ENCODE measurements around the gene RAB11FIP4. TPM values are rescaled to one million over a fixed set of nuclear protein-coding genes. Genes with fewer than 3 reads are reported as not detected.
A peak's percentile ranks its signal among the peaks of the same experiment; 100 is the strongest.

RAB11FIP4 gene
- total RNA-seq, 1 donor from 2014 or later = 2.7 TPM

- DNase-seq = no peak
These were observed 95.7 kb downstream of the RAB11FIP4 start for GRCh38 chr17:31487063-31487647.

DNA sequence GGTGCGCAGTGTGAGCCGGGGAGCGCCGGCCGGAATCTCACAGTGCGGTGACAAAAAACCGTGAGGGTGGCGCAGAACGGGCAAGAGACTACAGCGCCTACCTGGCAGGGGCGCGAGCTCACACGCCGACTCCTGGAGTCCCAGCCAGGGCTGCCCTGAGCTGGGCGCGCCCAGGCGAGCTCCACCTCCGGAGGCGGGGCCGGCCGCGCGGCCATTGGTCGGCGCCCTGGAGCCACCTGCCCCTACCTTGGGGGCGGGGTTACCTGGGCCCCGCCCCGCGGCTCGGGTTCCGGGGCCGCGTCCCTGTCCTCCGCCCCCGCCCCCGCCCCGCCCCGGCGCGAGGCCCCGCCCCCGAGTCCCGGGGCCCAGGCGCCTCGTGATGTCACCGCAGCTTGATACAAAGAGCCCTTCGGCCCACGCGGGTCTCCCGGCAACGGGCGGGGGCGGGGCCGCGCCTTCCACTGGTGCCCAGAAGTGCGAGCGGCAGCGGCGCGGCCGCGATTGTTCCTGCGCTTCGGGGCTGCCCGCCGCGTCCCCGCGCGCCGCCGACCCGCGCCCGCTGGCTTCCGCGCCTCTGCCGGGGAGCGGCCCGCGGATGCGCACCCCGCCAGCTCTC lies 96.3 kb downstream of the RAB11FIP4 start:
- DNase-seq = peak; percentile 77

DNA sequence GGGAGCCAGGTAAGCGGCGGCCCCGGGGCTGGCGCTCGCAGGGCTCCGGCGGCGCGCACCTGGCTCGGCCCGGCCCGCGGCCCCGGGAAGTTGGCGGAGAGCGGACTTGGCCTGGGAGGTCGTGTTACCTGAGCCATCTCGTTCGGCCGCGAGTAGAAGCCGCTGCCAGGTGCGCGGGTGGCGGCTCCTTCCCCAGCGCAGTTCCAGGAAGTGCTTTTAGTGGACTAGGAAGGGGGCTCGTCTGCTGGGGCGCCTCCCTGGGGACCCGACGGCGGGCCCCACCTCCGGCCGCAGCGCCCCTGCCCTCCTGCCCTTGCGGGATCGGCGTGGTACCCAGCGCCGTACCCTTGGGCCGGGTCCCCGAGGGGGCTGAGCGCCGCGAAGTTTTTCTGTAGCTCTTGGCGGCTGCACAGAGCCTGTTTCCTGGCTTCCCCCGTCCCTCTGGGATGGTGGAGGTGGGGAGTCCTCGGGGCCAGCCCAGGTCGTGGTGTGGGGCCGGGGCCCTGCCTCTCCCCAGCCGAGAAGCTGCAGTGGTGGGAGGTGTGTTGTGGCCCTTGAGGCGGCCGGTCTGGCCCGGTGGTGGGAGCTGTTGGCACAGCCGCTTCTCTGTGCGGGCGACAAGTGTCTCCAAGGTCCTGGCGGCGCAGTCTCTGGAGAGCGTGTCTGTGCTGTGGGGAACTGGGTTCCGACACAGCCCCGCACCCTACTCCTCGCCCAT lies 96.9 kb downstream of the RAB11FIP4 start:
- no peak for DNase-seq

DNA sequence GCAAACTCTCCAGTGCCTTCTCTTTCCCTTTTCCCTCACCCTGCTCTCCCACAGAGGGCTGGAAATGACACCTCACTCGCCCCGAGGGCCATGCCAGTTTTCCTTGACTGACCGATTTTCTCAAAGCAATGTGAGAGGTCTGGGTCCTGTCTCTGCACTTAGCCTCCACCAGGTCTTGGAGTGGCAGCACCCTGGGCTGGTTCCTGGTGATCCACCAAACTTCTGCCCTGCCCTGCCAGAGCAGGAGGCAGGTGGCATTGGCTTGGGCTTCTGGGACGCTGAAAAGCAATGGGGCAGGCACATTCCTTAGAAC lies 97.5 kb downstream of the RAB11FIP4 start:
- DNase-seq = no peak

GRCh38 chr17:31489295-31490018 lies 98.0 kb downstream of the RAB11FIP4 start:
- DNase-seq = no peak

DNA sequence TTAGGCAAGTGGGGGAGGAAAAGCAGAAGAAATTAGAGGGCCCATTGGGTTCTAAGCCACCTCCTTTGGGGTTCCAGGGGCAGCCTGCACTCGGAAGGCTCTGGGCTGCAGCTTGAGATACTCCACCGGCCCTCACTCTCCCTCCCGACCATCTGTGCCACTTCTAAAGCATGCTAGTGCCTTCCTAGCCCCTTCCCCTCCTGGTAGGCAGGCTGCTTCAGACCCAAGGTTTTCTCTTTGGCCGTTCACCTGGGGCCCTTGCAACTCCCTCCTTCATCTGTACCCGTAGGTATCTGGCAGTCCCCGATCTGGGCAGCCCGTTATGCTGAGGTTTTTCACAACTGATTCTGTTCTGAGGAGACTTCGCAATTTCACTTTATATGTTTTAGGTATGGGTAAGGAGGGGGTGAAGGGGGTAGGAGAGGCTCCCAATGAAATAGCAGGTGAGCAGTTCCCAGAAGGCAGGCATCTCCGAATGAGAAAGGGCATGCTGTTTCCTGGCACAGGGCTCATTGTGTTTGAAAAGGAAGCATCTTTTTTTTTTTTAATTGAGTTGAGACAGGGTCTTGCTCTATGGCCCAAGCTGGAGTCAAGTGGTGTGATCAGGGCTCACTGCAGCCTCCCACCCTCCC lies 98.7 kb downstream of the RAB11FIP4 start:
- DNase-seq = no peak

DNA sequence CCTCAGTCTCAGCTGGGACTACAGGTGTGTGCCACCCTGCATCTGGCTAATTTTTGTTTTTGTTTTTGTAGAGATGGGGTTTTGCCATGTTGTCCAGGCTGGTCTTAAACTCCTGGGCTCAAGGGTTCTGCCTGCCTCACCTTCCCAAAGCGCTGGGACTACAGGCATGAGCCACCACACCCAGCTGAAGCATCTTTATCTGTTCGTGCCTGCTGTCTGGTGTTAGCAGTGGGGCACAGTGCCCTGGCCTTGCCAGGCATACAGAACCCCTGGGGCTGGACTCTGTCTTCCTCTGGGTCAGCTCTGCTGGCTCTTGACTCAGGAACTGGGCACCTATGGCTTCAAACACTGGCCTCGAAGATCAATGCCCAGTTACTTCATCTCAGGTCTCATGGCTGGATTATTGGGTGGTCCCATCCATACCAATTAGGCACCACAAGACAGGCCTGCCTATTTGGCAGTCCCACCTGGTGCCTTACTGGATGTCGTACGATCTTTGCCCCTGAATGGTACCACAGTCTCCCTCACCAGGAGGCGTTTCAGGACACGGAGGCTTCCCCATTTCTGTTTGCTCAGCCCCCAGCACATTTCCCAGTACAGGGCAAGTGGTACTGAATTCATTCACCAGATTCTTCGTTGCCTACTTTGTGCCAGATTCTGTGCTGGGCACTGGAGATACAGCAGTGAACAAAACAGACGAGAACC lies 99.3 kb downstream of the RAB11FIP4 start:
- DNase-seq = no peak

DNA sequence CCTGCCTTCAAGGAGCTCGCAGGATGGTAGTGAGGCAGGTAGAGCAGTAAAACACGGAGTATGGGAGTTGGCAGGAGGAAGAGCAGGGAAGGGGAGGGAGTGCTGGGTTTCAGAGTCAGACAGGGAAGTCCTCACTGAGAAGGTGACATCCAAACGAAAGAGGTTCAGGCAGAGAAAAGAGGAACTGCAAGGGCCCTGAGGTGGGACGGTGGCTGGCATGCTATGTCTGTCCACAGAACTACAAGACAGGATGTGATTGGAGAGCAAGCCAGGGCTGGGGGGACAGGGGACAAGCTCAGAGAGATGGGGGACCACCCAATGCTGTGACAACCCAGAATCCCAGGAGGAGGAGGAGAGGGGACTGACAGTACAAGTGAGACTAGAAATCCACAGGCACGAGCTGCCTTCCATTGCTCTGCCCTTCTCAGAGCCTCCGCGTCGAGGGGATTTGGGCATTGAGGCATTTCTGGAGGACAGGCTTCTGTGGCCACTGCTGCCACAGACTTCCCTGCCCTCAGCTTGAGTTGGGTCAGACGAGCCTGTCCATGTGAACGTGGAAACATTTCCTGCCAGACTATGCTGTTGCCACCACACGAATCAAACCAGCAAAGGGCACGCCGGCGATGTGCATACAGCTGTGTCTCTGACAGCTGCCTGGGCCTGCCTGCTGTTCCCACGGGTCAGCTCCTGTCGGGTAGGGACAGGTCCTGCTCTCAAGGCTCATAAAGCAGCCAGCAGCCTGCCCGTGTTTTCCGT lies 100.1 kb downstream of the RAB11FIP4 start:
- no peak for DNase-seq

DNA sequence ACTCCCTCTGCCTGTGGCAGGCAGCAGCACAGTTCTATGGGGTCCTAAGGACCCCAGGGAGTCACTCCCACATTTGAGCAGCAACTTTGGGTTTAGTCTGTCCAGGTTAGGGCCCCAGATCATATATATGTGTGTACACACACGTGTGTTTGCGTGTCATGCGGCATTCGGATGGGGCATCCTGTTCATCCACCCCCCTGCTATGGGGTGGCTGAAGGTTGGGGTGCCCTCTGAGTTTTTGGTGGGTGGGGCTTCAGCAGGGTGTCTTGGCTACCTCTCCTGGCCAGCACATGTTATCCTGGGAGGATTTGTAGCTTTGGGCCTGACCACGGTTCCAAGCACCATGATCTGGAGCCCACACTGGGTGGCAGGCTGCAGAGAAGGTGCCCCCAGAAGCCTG lies 100.7 kb downstream of the RAB11FIP4 start:
- no peak for DNase-seq

DNA sequence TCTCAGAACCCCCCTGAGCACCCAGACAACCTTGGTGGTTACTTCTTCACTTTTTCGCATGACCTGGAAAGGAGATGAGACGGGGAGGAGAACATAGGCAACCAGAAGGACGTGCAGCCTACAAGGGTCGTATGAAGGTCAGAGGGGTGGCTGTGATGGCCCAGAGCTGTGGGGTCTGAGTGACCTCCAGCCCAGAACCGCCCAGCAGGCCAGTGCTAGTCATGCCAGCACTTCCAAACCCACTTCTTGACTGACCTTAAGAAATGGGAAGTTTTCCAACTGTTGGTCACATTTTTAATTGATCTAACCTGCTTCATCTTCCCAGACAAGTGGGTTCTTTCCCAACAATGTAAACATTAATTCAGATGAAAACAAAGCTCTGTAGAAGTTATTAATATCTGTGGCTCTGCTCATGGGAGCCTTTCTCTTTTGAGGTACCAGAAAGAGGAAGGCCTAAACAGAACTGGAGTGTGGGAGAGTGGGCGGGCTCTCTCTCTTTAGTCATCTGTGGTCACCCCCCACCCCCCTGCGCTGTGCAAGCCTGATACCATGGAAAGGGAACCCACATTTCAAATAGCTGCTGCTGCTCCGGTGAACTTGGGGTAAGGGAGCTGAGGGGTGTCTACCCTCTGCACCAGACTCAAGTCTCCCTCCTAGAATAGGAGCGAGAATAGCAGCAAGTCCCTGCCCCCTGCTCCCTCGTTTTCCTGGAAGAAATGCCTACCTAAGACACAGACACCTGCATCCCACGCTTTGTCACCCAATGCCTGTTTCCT lies 101.6 kb downstream of the RAB11FIP4 start:
- no peak for DNase-seq

GRCh38 chr17:31493656-31494155 lies 102.2 kb downstream of the RAB11FIP4 start:
- DNase-seq = no peak

- no peak for DNase-seq
These were observed 103.0 kb downstream of the RAB11FIP4 start for GRCh38 chr17:31494259-31495021.

DNA sequence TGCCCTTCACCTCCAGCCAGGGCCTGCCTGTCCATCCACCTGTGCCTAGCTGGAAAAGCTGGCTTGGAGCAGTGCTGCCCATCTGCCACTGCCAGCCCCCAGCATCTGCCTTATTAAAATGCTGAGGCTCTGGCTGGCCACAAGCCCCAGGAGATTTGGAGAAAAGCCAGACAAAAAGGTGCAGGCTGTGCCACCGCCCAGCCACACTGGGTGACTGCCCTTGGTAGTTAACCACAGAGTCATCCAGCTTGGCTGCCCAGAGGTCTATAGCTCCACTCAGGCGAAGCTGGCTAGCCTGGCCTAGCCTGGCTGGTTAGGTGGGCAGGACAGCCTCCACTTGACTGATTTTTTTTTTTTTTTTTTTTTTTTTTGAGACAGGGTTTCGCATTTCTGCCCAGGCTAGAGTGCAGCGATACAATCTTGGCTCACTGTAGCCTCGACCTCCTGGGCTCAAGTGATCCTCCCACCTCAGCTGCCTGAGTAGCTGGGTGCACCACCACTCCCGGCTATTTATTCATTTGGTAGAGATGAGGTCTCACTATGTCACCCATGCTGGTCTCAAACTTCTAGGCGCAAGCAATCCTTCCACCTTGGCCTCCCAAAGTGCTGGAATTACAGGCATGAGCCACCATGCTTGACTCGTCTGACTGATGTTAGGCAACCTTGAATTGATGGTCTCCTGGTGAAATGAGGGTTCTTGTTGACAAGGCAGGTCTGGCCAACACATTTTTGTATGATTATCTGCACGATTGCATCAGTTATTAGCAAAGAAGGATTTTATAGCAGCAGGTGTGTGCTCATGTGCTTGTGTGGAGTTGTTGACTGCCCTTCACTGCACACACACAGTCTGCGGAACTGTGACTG lies 103.8 kb downstream of the RAB11FIP4 start:
- DNase-seq = no peak

GRCh38 chr17:31496097-31496496 lies 104.6 kb downstream of the RAB11FIP4 start:
- DNase-seq = no peak

DNA sequence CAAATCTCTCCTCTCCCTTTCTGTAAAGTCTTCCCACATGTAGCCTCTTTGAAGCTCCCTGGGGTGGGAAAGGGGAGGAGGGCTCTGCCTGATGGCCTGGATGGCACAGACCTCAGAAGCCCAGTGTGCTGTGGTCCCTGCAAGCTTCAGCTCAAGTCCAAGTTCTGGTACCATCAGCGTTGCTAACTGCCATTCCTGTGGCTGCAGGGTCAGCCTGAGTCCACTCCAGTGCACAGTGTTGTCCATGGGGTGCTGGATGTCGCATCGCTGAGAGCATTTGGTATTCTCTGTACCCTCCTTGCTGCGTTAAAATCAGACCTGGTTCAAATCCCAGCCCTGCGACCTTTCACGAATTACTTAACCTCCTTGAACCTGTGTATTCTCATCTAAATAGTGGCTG lies 105.1 kb downstream of the RAB11FIP4 start:
- no peak for DNase-seq

GRCh38 chr17:31497431-31497830 lies 106.0 kb downstream of the RAB11FIP4 start:
- DNase-seq = no peak

DNA sequence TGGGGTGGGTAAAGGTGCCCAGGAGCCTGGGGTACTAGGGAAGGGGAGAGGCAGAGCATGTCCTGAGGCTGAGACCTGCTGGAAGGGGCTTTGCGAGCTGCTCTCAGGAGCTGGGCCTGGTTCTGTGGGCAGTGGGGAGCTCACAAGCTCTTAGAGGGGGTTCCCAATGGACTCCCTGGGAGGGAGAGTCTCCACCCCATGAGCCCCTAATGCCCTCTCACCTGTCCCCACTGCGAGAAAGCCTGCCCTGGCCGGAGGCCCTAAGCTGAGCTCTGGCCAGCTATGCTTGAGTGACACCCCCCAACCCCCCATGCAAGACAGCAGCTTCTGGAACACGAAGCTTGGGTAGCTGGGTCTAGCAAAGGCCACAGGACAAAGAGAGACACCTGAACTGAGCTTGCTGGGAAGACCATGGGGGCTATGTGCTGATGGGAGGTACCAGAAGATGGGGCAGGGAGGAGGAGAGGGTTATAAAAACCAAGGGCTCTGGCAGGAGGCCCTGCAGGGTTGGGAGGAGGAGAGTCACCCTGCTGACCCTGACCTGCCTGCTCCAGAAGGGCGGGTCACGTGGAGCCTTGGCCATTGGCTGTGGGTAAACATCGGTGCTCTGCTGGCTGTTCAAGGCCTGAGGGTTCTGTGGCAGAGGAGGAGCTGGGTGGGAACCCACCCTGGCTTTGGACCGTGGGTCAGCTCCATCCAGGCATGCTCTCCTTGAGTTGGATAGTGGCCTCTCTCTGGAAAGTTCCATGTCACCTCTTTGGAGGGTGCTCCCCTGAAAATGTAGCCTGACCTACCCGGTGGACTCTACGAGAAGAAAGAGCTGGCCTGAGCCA lies 106.7 kb downstream of the RAB11FIP4 start:
- DNase-seq = no peak
